ENCODE measurements around the gene TMEM98.
"Not testable (repeated sequence)": the region's sequence is repeated elsewhere in the genome, so short reads cannot be mapped to it uniquely, and the experiment has no call there.

Gene TMEM98

DNA sequence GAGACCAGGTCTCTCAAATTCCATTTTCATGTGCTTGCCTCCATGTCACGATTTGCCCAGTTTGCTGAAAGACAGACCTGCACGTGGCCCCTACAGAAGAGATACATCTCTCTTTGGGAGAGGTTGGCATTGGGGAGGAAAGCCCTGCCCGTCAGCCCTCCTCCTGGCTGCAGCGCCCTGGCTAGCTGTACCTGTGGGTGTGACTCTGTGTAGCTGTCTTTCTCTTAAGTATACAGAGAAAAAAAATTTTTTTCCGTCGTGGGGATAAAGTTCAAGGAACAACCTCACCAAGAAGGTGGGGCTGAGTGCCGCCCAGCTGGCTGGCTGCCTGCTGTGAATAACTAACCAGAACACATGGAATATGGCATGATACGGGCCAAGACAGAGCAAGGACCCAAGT is 26.5 kb downstream of the TMEM98 start:
- TF ChIP-seq, protein P1, sequence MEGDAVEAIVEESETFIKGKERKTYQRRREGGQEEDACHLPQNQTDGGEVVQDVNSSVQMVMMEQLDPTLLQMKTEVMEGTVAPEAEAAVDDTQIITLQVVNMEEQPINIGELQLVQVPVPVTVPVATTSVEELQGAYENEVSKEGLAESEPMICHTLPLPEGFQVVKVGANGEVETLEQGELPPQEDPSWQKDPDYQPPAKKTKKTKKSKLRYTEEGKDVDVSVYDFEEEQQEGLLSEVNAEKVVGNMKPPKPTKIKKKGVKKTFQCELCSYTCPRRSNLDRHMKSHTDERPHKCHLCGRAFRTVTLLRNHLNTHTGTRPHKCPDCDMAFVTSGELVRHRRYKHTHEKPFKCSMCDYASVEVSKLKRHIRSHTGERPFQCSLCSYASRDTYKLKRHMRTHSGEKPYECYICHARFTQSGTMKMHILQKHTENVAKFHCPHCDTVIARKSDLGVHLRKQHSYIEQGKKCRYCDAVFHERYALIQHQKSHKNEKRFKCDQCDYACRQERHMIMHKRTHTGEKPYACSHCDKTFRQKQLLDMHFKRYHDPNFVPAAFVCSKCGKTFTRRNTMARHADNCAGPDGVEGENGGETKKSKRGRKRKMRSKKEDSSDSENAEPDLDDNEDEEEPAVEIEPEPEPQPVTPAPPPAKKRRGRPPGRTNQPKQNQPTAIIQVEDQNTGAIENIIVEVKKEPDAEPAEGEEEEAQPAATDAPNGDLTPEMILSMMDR (IDR thresholded peaks at IDR 0.05; ENCODE audit: low read depth, low read length): no peak
- no peak overlapping the region for H3K4me3 ChIP-seq (ENCODE audit: low read depth, low read length)

DNA sequence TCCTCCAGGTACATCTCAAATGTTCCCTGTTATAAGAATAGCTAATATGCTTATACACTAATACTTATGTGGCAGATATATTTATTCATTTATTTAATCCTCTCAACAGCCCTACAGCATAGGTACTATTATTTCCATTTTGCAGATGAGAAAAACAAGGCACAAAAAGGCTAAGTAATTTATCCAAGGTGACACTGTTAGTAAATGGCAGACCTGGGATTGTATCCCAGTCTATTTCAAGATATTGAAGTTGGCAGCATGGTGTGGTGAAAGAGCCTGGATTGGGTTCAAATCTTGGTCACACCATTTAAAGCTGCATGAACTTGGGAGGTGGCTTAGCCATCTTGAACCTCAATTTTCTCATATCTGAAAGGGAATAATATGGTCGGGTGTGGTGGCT is 27.2 kb downstream of the TMEM98 start:
- TF ChIP-seq, protein P1 (IDR thresholded peaks at IDR 0.05; ENCODE audit: low read depth, low read length): no peak
- no peak overlapping the region for H3K4me3 ChIP-seq (ENCODE audit: low read depth, low read length)

DNA sequence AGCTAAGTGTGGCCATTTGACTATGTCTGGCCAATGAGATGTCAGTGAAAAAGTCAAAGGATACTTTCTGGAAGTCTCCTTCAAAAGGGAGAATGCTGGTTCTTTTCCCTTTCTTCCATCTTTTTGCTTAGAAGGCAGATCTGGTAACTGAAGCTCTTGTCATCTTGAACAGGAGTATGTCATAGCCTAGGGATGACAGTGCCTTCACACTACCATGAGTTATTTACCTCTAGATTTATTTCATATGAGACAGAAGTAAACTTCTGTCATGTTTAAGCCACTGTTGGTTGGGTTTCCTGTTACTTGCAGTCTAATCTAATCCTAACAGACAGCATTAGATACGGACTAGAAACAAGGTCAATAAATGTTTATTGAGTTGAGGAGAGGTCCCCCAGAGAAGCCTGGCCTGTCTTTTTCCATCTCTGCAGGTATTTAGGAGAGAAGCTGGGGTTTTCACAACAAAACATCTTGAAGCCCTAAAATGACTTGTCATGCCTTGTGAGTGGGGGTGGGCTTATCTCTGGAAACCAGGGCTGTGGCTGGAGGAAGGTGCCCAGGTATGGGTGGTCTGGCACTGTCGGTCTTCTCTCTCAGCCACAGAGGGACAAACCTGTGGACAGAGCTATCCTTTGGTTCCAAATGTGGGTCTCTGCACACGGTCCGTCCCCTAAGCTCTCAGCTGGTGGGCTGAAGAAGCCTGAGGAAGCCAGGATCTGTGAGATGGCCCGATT is 28.5 kb downstream of the TMEM98 start:
- H3K4me3 ChIP-seq (ENCODE audit: low read depth, low read length): no peak overlapping the region
- TF ChIP-seq, protein P1 (IDR thresholded peaks at IDR 0.05; ENCODE audit: low read depth, low read length): no peak

DNA sequence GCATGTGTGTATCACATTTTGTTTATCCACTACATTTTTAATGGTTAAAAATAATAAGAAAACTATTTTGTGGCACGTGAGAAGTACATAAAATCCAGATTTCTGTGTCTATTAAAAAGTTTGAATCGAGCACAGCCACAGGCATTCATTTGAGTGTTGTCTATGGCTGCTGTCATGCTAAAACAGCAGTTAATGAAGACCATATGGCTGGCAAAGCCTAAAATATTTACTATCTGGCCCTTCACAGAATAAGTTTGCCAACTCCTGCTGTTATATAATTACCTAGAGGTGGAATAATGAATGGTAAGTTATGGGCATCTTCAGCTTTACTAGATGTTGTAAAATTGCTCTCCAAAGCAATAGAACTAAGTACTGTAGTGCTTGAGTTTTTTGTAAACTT is 30.5 kb downstream of the TMEM98 start:
- TF ChIP-seq, protein P1 (IDR thresholded peaks at IDR 0.05; ENCODE audit: low read depth, low read length): no peak
- no peak overlapping the region for H3K4me3 ChIP-seq (ENCODE audit: low read depth, low read length)

DNA sequence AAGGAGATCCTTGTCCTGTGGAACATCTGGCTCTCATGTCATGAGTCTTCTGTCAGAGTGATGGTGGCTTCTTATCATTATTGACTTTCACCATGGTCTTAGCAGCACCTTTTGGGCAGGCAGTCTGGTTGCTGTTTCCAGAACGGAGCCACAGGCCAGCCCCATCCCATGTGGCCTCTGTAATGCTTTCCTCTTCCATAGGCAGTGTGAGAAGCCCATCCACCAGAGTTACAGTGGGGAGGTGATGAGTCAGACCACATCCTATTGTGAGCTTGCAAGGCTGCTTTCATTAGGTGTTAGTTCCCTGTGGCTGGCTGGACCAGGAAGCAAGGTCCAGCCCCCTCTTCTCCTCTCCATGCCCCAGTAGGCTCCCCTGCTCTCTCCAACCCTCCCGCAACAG is 32.9 kb downstream of the TMEM98 start:
- TF ChIP-seq, protein P1 (IDR thresholded peaks at IDR 0.05; ENCODE audit: low read depth, low read length): no peak
- no peak overlapping the region for H3K4me3 ChIP-seq (ENCODE audit: low read depth, low read length)

DNA sequence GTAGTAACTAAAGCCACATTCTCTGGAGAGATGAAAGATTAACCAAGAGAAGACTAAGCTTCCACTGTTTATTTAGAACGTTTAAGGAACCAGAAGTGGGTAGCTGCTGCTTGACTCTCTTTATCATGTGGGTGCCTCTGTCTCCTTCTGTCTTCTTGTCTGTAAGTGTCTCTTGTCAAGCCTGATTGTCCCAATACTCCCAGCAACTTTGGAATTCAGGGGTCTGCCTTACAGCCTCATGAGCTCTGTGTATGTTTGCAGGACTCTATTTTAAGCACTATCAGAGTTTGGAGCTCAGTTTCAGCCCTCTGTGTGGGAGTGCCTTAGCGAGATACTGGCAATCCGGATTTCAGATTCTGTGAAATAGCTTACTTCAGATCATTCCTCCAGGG is 34.4 kb downstream of the TMEM98 start:
- TF ChIP-seq, protein P1 (IDR thresholded peaks at IDR 0.05; ENCODE audit: low read depth, low read length): no peak
- H3K4me3 ChIP-seq (ENCODE audit: low read depth, low read length): no peak overlapping the region

DNA sequence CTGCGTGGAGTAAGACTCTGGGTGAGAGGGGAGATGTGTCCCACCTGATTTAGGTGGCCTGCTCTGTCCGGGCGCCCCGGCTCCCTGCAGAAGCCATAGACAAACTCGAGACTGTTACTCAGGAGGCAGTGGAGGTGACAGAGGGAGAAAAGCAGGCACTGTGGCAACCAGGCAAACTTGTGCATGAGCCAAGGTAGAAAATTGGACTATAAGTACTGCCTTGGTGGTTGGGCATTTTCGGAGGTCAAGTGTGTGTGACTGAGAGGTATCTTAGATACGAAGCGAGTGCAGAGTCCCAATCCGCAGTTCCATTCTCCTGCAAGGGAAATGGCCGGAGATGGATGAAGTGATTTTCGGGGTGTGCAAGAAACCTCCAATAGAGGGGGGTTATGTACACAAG is 36.6 kb downstream of the TMEM98 start:
- TF ChIP-seq, protein P1 (IDR thresholded peaks at IDR 0.05; ENCODE audit: low read depth, low read length): no peak
- no peak overlapping the region for H3K4me3 ChIP-seq (ENCODE audit: low read depth, low read length)

DNA sequence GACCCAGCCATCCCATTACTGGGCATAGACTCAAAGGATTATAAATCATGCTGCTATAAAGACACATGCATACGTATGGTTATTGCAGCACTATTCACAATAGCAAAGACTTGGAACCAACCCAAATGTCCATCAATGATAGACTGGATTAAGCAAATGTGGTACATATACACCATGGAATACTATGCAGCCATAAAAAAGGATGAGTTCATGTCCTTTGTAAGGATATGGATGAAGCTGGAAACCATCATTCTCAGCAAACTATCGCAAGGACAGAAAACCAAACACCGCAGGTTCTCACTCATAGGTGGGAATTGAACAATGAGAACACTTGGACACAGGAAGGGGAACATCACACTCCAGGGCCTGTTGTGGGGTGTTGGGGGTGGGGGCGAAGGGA is 41.3 kb downstream of the TMEM98 start:
- not testable (repeated sequence) for H3K4me3 ChIP-seq (ENCODE audit: low read depth, low read length)

Measured in WI38 (cell line).